Measurements from ENCODE around the gene DHCR7. TPM values are rescaled to one million over a fixed set of nuclear protein-coding genes. Genes with fewer than 3 reads are reported as not detected.
"Not testable (repeated sequence)": the region's sequence is repeated elsewhere in the genome, so short reads cannot be mapped to it uniquely, and the experiment has no call there.

Gene DHCR7
- total RNA-seq, 1 experiment from 2014 or later: 211 TPM

- CTCF ChIA-PET: interaction anchor here (1.0 kb wide), 1 partner anchor 173 kb away, joined by 3 read pairs; no protein-coding TSS in a partner anchor
- no peak for DNase-seq
- TF ChIP-seq CTCF (IDR thresholded peaks at IDR 0.05; ENCODE audit: unreplicated experiment): no peak
- H3K27me3 Mint-ChIP-seq (ENCODE audit: unreplicated experiment): no peaks in the 10 kb centered on the region
- no peak overlapping the region for H3K4me3 Mint-ChIP-seq (ENCODE audit: low read depth, unreplicated experiment)
- H3K9me3 Mint-ChIP-seq (ENCODE audit: low read depth, unreplicated experiment): no peaks in the 10 kb centered on the region
- peaks cover 12% of the 10 kb centered on the region for H3K4me1 Mint-ChIP-seq (ENCODE audit: low read depth, unreplicated experiment)
- no TSS peak for BruUV-seq (replicated peaks)
- H3K36me3 Mint-ChIP-seq (ENCODE audit: insufficient read depth, unreplicated experiment): peaks cover 6% of the 10 kb centered on the region
- intact Hi-C loops (cut with micrococcal nuclease; ENCODE audit: unreplicated experiment): no loop called here
- no peak overlapping the region for H3K27ac Mint-ChIP-seq (ENCODE audit: unreplicated experiment)
Observed at GRCh38 chr11:71425860-71426259, 22.3 kb downstream of the DHCR7 start.

GRCh38 chr11:71425409-71425808 lies 22.8 kb downstream of the DHCR7 start:
- no peak for TF ChIP-seq CTCF (IDR thresholded peaks at IDR 0.05; ENCODE audit: unreplicated experiment)
- Mint-ChIP-seq H3K4me1 (ENCODE audit: low read depth, unreplicated experiment) (peaks cover 12% of the 10 kb centered on the region), H3K27me3 (ENCODE audit: unreplicated experiment) (no peaks in the 10 kb centered on the region), H3K9me3 (ENCODE audit: low read depth, unreplicated experiment) (no peaks in the 10 kb centered on the region), H3K27ac (ENCODE audit: unreplicated experiment) (no peak overlapping the region), H3K4me3 (ENCODE audit: low read depth, unreplicated experiment) (no peak overlapping the region), H3K36me3 (ENCODE audit: insufficient read depth, unreplicated experiment) (peaks cover 5% of the 10 kb centered on the region)
- intact Hi-C loops (cut with micrococcal nuclease; ENCODE audit: unreplicated experiment): no loop called here
- no TSS peak for BruUV-seq (replicated peaks)
- no peak for DNase-seq
- CTCF ChIA-PET: interaction anchor here (1.0 kb wide), 1 partner anchor 172 kb away, joined by 3 read pairs; no protein-coding TSS in a partner anchor

GRCh38 chr11:71423181-71423790 lies 24.9 kb downstream of the DHCR7 start:
- Mint-ChIP-seq H3K4me1 (ENCODE audit: low read depth, unreplicated experiment) (peaks cover 12% of the 10 kb centered on the region), H3K27me3 (ENCODE audit: unreplicated experiment) (no peaks in the 10 kb centered on the region), H3K9me3 (ENCODE audit: low read depth, unreplicated experiment) (no peaks in the 10 kb centered on the region), H3K27ac (ENCODE audit: unreplicated experiment) (no peak overlapping the region), H3K4me3 (ENCODE audit: low read depth, unreplicated experiment) (no peak overlapping the region), H3K36me3 (ENCODE audit: insufficient read depth, unreplicated experiment) (peaks cover 5% of the 10 kb centered on the region)
- TF ChIP-seq CTCF (IDR thresholded peaks at IDR 0.05; ENCODE audit: unreplicated experiment): no peak
- DNase-seq: no peak
- CTCF ChIA-PET: interaction anchor here (0.5 kb wide), 1 partner anchor 39 kb away, joined by 7 read pairs; no protein-coding TSS in a partner anchor
- BruUV-seq (replicated peaks): no TSS peak
- intact Hi-C loops (cut with micrococcal nuclease; ENCODE audit: unreplicated experiment): no loop called here

GRCh38 chr11:71422318-71422717 lies 25.9 kb downstream of the DHCR7 start:
- peaks cover 12% of the 10 kb centered on the region for H3K4me1 Mint-ChIP-seq (ENCODE audit: low read depth, unreplicated experiment)
- H3K27me3 Mint-ChIP-seq (ENCODE audit: unreplicated experiment); H3K4me3 Mint-ChIP-seq (ENCODE audit: low read depth, unreplicated experiment); H3K36me3 Mint-ChIP-seq (ENCODE audit: insufficient read depth, unreplicated experiment); BruUV-seq (replicated peaks); intact Hi-C loops (cut with micrococcal nuclease; ENCODE audit: unreplicated experiment); DNase-seq; H3K9me3 Mint-ChIP-seq (ENCODE audit: low read depth, unreplicated experiment); CTCF ChIA-PET; H3K27ac Mint-ChIP-seq (ENCODE audit: unreplicated experiment): not testable (repeated sequence)

GRCh38 chr11:71421392-71421950 lies 26.7 kb downstream of the DHCR7 start:
- CTCF ChIA-PET: interaction anchor here (0.6 kb wide), 1 partner anchor 31 kb away, joined by 5 read pairs; no protein-coding TSS in a partner anchor
- intact Hi-C loops (cut with micrococcal nuclease; ENCODE audit: unreplicated experiment): no loop called here

More at GRCh38 chr11:71421392-71421950, 26.7 kb downstream of the DHCR7 start:
- Mint-ChIP-seq H3K27me3 (ENCODE audit: unreplicated experiment) (peaks cover 5% of the 10 kb centered on the region), H3K4me3 (ENCODE audit: low read depth, unreplicated experiment) (no peak overlapping the region), H3K4me1 (ENCODE audit: low read depth, unreplicated experiment) (peaks cover 10% of the 10 kb centered on the region), H3K9me3 (ENCODE audit: low read depth, unreplicated experiment) (no peaks in the 10 kb centered on the region), H3K27ac (ENCODE audit: unreplicated experiment) (no peak overlapping the region), H3K36me3 (ENCODE audit: insufficient read depth, unreplicated experiment) (peaks cover 1% of the 10 kb centered on the region)
- no peak for TF ChIP-seq CTCF (IDR thresholded peaks at IDR 0.05; ENCODE audit: unreplicated experiment)
- no TSS peak for BruUV-seq (replicated peaks)
- DNase-seq: no peak
